ENCODE measurements around the gene GMDS. TPM values are rescaled to one million over a fixed set of nuclear protein-coding genes. Genes with fewer than 3 reads are reported as not detected.

The GMDS gene
- total and polyA plus RNA-seq, 2 of the 13 experiments (the other 11 are each of a cell fraction or from before 2014, with no cell fraction given): 64.4 to 112 TPM

DNA sequence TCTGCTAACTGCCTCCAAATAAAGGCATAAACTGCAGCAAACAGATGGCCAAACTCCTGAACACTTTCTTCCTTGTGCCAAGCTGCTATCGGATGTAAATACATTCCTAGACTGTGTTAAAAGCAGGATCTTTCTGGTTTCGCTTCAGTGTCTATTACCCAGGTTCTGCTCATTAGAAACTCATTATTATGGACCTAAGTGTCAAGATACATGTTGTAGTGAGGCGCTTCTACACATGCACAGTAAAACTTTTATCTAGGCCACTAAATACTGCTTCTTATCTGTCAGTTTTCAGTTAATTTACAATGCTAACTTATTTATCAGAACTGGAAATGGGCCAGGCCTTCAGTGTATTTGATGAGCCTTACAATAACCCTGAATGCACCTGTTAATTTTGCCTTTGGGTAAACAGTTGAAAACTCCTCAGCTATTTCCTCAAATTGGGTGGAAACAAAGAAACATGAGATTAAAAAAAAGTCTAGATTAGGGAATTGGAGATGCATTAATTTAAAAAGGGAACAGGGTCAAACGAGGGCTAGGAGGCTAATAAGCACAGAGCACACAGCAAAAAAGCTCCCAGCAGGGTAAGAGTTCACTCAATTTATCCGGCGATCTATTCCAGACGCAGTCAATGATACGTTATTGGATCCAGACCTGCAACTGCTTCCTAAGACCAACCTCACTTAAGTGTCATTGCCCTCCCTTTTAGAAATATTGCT lies 395.1 kb downstream of the GMDS start (continued):
- TF ChIP-seq, protein P1, sequence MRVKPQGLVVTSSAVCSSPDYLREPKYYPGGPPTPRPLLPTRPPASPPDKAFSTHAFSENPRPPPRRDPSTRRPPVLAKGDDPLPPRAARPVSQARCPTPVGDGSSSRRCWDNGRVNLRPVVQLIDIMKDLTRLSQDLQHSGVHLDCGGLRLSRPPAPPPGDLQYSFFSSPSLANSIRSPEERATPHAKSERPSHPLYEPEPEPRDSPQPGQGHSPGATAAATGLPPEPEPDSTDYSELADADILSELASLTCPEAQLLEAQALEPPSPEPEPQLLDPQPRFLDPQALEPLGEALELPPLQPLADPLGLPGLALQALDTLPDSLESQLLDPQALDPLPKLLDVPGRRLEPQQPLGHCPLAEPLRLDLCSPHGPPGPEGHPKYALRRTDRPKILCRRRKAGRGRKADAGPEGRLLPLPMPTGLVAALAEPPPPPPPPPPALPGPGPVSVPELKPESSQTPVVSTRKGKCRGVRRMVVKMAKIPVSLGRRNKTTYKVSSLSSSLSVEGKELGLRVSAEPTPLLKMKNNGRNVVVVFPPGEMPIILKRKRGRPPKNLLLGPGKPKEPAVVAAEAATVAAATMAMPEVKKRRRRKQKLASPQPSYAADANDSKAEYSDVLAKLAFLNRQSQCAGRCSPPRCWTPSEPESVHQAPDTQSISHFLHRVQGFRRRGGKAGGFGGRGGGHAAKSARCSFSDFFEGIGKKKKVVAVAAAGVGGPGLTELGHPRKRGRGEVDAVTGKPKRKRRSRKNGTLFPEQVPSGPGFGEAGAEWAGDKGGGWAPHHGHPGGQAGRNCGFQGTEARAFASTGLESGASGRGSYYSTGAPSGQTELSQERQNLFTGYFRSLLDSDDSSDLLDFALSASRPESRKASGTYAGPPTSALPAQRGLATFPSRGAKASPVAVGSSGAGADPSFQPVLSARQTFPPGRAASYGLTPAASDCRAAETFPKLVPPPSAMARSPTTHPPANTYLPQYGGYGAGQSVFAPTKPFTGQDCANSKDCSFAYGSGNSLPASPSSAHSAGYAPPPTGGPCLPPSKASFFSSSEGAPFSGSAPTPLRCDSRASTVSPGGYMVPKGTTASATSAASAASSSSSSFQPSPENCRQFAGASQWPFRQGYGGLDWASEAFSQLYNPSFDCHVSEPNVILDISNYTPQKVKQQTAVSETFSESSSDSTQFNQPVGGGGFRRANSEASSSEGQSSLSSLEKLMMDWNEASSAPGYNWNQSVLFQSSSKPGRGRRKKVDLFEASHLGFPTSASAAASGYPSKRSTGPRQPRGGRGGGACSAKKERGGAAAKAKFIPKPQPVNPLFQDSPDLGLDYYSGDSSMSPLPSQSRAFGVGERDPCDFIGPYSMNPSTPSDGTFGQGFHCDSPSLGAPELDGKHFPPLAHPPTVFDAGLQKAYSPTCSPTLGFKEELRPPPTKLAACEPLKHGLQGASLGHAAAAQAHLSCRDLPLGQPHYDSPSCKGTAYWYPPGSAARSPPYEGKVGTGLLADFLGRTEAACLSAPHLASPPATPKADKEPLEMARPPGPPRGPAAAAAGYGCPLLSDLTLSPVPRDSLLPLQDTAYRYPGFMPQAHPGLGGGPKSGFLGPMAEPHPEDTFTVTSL (CRISPR knock-in tag; IDR thresholded peaks at IDR 0.05; ENCODE audit: borderline replicate concordance): no peak
- TF ChIP-seq, protein P2, sequence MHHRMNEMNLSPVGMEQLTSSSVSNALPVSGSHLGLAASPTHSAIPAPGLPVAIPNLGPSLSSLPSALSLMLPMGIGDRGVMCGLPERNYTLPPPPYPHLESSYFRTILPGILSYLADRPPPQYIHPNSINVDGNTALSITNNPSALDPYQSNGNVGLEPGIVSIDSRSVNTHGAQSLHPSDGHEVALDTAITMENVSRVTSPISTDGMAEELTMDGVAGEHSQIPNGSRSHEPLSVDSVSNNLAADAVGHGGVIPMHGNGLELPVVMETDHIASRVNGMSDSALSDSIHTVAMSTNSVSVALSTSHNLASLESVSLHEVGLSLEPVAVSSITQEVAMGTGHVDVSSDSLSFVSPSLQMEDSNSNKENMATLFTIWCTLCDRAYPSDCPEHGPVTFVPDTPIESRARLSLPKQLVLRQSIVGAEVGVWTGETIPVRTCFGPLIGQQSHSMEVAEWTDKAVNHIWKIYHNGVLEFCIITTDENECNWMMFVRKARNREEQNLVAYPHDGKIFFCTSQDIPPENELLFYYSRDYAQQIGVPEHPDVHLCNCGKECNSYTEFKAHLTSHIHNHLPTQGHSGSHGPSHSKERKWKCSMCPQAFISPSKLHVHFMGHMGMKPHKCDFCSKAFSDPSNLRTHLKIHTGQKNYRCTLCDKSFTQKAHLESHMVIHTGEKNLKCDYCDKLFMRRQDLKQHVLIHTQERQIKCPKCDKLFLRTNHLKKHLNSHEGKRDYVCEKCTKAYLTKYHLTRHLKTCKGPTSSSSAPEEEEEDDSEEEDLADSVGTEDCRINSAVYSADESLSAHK (CRISPR knock-in tag; IDR thresholded peaks at IDR 0.05; ENCODE audit: borderline replicate concordance): no peak
- TF ChIP-seq EEA1 (CRISPR knock-in tag; IDR thresholded peaks at IDR 0.05; ENCODE audit: borderline replicate concordance) (no peak), ATRX (CRISPR knock-in tag; IDR thresholded peaks at IDR 0.05; ENCODE audit: borderline replicate concordance) (no peak), ZNF619 (CRISPR knock-in tag; IDR thresholded peaks at IDR 0.05) (no peak), ZNF792 (CRISPR knock-in tag; IDR thresholded peaks at IDR 0.05) (no peak), ZNF20 (CRISPR knock-in tag; IDR thresholded peaks at IDR 0.05) (no peak), ZNF343 (CRISPR knock-in tag; IDR thresholded peaks at IDR 0.05) (no peak)
- TF ChIP-seq, protein P3, sequence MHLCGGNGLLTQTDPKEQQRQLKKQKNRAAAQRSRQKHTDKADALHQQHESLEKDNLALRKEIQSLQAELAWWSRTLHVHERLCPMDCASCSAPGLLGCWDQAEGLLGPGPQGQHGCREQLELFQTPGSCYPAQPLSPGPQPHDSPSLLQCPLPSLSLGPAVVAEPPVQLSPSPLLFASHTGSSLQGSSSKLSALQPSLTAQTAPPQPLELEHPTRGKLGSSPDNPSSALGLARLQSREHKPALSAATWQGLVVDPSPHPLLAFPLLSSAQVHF (CRISPR knock-in tag; IDR thresholded peaks at IDR 0.05): no peak
- TF ChIP-seq, protein P4, sequence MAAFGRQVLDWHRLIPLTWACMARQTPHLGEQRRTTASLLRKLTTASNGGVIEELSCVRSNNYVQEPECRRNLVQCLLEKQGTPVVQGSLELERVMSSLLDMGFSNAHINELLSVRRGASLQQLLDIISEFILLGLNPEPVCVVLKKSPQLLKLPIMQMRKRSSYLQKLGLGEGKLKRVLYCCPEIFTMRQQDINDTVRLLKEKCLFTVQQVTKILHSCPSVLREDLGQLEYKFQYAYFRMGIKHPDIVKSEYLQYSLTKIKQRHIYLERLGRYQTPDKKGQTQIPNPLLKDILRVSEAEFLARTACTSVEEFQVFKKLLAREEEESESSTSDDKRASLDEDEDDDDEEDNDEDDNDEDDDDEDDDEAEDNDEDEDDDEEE (CRISPR knock-in tag; IDR thresholded peaks at IDR 0.05): no peak
